NT2/D1 (cell line): ENCODE results near the gene PKP3.

ENCODE experiments used
- YY1 ChIP-seq: IDR thresholded peaks from 2 replicates; pipeline ENCODE4 v1.6.1; 2011; ENCODE audit not compliant: insufficient read length, insufficient read depth
- ZNF274 ChIP-seq: IDR thresholded peaks from 2 replicates; pipeline ENCODE4 v1.6.1; 2011; ENCODE audit warnings: mild to moderate bottlenecking, low read depth, low read length

DNA sequence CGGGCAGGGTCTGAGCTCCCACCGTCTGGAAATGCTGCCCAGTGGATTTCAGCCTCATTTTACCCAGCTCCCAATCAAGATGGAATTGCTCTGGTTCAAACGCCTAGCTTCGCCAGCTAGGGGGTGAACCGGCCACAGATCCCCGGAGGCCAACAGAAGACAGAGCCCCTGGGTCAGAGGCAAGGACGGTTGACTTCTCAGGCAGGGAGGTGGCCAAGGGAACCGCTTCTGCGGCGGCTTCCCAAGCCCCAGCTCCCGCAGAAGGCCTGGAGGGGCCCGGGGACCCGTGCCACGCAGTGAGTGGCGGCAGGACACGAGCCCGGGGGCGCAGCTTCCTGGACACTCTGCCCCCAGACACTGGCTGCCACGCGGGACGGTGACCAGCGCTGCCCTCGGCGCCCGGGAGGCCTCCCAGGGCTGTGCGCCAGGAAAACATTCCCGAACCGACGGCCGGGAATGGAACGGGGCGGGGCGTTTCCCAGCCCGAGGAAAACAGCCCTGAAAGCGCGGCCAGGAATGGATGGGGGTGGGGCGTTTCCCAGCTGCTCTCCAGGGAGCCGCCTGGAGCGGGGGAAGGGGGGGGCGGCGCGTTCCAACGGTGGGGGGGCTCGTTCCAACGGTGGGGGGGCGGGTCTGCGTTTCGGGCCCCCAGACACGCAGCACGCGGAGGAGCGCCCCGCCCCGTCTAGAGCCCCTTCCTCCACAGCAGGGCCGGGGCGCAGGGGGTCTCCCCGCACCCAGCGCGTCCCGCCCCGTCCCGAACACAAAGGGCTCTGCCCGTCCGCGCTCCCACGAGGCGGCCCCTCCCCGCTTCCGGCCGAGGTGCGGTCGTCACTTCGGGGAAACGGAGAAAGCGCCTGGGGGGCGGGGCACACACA lies 38.2 kb upstream of the PKP3 start:
- TF ChIP-seq YY1 (no peak), ZNF274 (no peak)
